ENCODE results near the gene KIAA1614.

The KIAA1614 gene

DNA sequence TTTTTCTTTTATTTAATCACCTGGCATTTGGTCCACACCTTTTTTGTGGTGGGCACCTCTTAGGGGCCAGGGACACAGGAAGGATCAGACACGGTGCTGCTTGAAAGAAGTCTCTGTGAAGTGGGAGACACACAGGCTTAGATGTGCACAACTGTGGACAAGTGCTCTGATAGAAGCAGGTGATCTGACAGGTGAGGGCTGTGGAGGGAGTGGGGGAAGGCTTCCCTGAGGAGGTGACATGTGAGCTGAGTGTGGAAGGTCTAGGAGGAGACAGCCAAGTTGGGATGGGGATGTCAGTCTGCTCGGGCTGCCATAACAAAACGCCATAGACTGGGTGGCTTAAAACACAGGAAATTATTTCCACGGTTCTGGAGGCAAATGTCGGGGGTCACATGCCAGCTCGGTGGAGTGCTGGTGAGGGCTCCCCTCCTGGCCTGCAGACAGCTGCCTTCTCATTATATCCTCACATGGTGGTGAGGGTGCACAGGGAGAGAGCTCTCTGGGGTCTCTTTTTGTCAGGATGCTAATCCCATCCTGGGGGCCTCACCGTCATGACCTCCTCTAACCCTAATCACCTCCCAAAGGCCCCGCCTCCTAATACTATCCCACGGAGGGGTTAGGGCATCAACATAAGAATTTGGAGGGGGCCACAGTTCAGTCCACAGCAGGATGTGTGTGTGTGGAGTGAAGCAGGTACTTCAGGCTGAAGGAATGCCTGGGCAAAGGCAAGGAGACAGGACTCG, 5.2 kb upstream of the KIAA1614 start:
- Histone ChIP-seq H3K4me1 (ENCODE audit: control insufficient read depth in 5 of 5, insufficient read depth in 5 of 5, low read length in 5 of 5) (peaks cover 0 to 12% (median 11%) of the 10 kb centered on the region in 5 donors), H3K4me3 (ENCODE audit: low read depth in 1 of 5, low read length in 5 of 5) (no peak overlapping the region), H3K9ac (ENCODE audit: low read length in 5 of 5) (no peak overlapping the region)

DNA sequence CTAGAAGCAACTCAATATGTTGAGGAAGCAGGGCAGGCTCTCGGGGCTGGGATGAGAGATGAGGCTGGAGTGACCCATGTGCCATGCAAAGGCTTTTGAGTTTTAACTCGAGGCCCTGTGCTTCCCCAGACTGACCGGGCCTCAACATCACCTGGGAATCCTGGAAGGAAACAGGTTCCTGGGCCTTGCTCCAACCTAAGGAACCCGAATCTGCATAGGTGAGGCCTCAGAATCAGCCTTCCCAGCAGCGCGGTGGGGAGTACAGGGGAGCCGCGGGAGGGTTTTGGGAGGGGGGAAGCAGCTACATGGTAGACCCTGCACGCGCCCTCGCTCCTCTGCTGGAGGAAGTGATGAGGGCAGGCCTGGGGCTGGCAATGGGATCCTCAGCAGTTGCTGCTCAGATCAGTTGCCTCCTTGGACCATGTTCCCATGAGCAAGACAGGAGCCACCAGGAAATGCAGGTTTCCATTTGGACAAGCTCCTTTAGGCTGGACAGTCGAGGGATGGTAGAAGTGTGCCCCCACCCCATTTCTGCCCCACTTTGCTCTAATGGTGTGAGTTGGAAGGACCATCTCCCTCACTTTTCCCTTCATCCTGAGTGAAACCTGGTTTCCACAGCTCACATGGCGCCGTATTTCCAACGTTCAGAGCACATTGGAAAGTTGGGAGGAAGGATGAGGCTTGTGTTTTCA, 4.5 kb upstream of the KIAA1614 start:
- no peaks in the 10 kb centered on the region for H3K27me3 ChIP-seq (ENCODE audit: control insufficient read depth in 5 of 5, insufficient read depth in 4 of 5, low read length in 5 of 5)
- H3K36me3 ChIP-seq (ENCODE audit: control insufficient read depth in 5 of 5, insufficient read depth in 5 of 5, low read length in 5 of 5) = no peaks in the 10 kb centered on the region
- H3K9ac ChIP-seq (ENCODE audit: low read length in 5 of 5) = no peak overlapping the region
- H3K27ac ChIP-seq (ENCODE audit: low read depth, low read length) = no peak overlapping the region
- peaks cover 0 to 15% (median 12%) of the 10 kb centered on the region in 5 donors for H3K4me1 ChIP-seq (ENCODE audit: control insufficient read depth in 5 of 5, insufficient read depth in 5 of 5, low read length in 5 of 5)
- H3K9me3 ChIP-seq (ENCODE audit: control insufficient read depth in 5 of 5, low read length in 5 of 5) = no peaks in the 10 kb centered on the region
- no peak overlapping the region for H3K4me3 ChIP-seq (ENCODE audit: low read depth in 1 of 5, low read length in 5 of 5)

More for the DNA sequence above, 5.2 kb upstream of the KIAA1614 start:
- Histone ChIP-seq H3K9me3 (ENCODE audit: control insufficient read depth in 5 of 5, low read length in 5 of 5) (no peaks in the 10 kb centered on the region), H3K27me3 (ENCODE audit: control insufficient read depth in 5 of 5, insufficient read depth in 4 of 5, low read length in 5 of 5) (no peaks in the 10 kb centered on the region), H3K36me3 (ENCODE audit: control insufficient read depth in 5 of 5, insufficient read depth in 5 of 5, low read length in 5 of 5) (no peaks in the 10 kb centered on the region), H3K27ac (ENCODE audit: low read depth, low read length) (no peak overlapping the region)

DNA sequence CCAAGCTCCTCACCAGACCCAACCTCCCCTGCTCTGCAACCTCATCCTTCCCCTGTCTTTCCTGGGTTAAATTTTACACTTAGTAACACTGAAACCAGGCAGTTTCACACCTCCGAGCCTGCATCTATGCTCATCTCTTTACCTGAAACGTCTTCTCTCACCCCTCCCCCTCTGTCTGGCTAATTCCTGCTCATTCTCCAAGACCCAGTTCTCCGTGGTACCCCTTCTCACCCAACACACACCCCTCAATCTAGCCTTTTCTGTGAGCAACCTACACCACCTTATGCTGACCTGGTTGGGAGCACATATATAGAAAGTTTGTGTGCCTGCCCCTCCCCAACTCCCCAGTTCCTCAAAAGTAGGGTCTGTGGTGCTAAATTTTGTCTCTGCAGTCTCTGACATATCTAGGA, 3.7 kb upstream of the KIAA1614 start:
- no peak overlapping the region for H3K4me3 ChIP-seq (ENCODE audit: low read depth in 1 of 5, low read length in 5 of 5)
- H3K9ac ChIP-seq (ENCODE audit: low read length in 5 of 5) = no peak overlapping the region
- H3K27me3 ChIP-seq (ENCODE audit: control insufficient read depth in 5 of 5, insufficient read depth in 4 of 5, low read length in 5 of 5) = no peaks in the 10 kb centered on the region
- H3K9me3 ChIP-seq (ENCODE audit: control insufficient read depth in 5 of 5, low read length in 5 of 5) = no peaks in the 10 kb centered on the region
- no peak overlapping the region for H3K27ac ChIP-seq (ENCODE audit: low read depth, low read length)
- no peaks in the 10 kb centered on the region for H3K36me3 ChIP-seq (ENCODE audit: control insufficient read depth in 5 of 5, insufficient read depth in 5 of 5, low read length in 5 of 5)
- peaks cover 0 to 19% (median 16%) of the 10 kb centered on the region in 5 donors for H3K4me1 ChIP-seq (ENCODE audit: control insufficient read depth in 5 of 5, insufficient read depth in 5 of 5, low read length in 5 of 5)

DNA sequence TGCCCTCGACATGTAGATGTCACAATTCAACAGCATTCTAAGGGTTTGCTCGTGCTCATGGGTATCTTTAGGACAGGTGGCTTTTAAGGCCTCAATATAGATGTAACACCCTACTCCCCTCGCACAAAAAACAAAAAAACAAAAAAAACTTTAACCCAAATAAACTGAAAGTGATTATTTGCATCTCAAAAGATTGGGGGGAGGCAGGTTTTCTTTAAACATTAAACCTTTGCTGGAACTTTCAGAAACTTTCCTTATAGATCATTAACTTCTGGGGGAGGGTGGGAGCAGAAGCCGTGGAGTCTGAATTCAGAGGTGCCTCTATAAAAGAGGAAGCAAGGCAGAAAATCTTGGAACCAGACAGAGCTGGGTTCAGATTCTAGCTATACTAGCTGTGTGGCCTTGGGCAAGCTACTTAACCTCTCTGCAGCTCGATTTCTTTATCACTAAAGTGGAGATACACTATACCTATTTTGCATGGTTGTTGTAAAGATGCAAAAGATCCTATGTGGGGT, 3.2 kb upstream of the KIAA1614 start:
- Histone ChIP-seq H3K27me3 (ENCODE audit: control insufficient read depth in 5 of 5, insufficient read depth in 4 of 5, low read length in 5 of 5) (no peaks in the 10 kb centered on the region), H3K36me3 (ENCODE audit: control insufficient read depth in 5 of 5, insufficient read depth in 5 of 5, low read length in 5 of 5) (no peaks in the 10 kb centered on the region), H3K9me3 (ENCODE audit: control insufficient read depth in 5 of 5, low read length in 5 of 5) (no peaks in the 10 kb centered on the region), H3K4me1 (ENCODE audit: control insufficient read depth in 5 of 5, insufficient read depth in 5 of 5, low read length in 5 of 5) (peaks cover 0 to 21% (median 16%) of the 10 kb centered on the region in 5 donors), H3K4me3 (ENCODE audit: low read depth in 1 of 5, low read length in 5 of 5) (no peak overlapping the region), H3K9ac (ENCODE audit: low read length in 5 of 5) (no peak overlapping the region), H3K27ac (ENCODE audit: low read depth, low read length) (no peak overlapping the region)

DNA sequence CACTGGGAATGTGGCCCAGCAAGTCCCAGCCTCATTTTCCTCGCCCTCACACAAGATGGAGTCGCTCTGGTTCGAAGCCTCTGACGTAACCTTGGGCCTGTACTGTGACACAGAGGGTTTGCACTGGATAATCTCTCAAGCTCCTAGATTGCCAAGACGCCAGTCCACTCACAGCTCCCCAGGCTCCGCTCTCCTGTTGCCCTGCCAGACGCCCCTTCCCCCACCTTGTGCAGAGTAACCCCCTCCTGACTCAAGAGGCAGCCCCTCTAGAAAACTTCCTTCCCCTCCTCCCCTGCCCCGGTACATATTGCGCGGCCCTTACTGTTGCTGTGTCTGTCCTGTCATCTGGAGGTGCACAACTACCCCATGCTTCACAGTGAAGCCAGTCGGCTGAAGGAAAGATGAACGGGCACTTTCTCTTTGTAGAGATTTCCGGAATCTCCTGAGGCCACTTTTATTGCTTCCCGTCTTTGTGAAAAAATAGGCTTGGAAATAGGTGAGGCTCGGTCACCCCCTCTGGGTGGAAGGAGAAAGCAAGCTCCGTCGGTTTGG, 981 bp upstream of the KIAA1614 start:
- Histone ChIP-seq H3K36me3 (ENCODE audit: control insufficient read depth in 5 of 5, insufficient read depth in 5 of 5, low read length in 5 of 5) (peaks cover 0 to 7% (median 6%) of the 10 kb centered on the region in 5 donors), H3K4me3 (ENCODE audit: low read depth in 1 of 5, low read length in 5 of 5) (peak overlapping the region; percentile 73 to 85 (median 76)), H3K9ac (ENCODE audit: low read length in 5 of 5) (peak overlapping the region in 4 of 5 donors; percentile 61 to 77 (median 70)), H3K27me3 (ENCODE audit: control insufficient read depth in 5 of 5, insufficient read depth in 4 of 5, low read length in 5 of 5) (no peaks in the 10 kb centered on the region), H3K4me1 (ENCODE audit: control insufficient read depth in 5 of 5, insufficient read depth in 5 of 5, low read length in 5 of 5) (peaks cover 0 to 21% (median 16%) of the 10 kb centered on the region in 5 donors), H3K9me3 (ENCODE audit: control insufficient read depth in 5 of 5, low read length in 5 of 5) (no peaks in the 10 kb centered on the region), H3K27ac (ENCODE audit: low read depth, low read length) (peak overlapping the region; percentile 57)

DNA sequence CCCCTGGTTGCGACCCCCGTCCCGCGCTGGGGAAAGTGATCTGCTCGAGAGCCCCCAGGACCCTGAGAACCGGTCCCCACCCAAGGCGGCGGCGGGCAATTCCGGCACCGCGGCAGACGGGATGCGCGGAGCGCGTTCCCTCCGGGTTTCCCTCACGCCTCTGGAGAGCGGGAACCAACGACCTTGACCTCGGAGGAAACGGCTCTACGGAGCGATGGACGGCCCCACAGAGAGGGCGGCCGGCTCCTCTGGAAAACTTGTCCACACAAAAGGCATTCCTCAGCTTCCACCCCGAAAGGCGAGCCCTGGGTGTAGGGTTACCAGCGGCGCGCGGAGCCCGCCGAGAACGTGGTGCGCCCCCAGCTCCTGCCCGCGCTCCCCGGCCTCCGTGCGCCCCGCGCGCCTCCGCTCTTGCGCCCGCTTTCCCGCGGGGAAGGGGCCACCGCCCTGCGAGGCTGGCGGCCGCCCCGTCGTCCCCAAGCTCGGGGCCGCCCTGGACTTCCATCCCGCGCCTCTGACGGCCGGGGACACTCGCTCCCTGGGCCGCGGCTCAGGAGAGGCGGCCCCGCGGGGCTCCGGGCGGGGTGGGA, 391 bp upstream of the KIAA1614 start:
- Histone ChIP-seq H3K9me3 (ENCODE audit: control insufficient read depth in 5 of 5, low read length in 5 of 5) (no peaks in the 10 kb centered on the region), H3K27me3 (ENCODE audit: control insufficient read depth in 5 of 5, insufficient read depth in 4 of 5, low read length in 5 of 5) (no peaks in the 10 kb centered on the region), H3K4me1 (ENCODE audit: control insufficient read depth in 5 of 5, insufficient read depth in 5 of 5, low read length in 5 of 5) (peaks cover 0 to 21% (median 16%) of the 10 kb centered on the region in 5 donors), H3K4me3 (ENCODE audit: low read depth in 1 of 5, low read length in 5 of 5) (peak overlapping the region; percentile 73 to 85 (median 76)), H3K9ac (ENCODE audit: low read length in 5 of 5) (peak overlapping the region in 4 of 5 donors; percentile 61 to 77 (median 70)), H3K27ac (ENCODE audit: low read depth, low read length) (peak overlapping the region; percentile 57), H3K36me3 (ENCODE audit: control insufficient read depth in 5 of 5, insufficient read depth in 5 of 5, low read length in 5 of 5) (peaks cover 0 to 13% (median 10%) of the 10 kb centered on the region in 5 donors)

DNA sequence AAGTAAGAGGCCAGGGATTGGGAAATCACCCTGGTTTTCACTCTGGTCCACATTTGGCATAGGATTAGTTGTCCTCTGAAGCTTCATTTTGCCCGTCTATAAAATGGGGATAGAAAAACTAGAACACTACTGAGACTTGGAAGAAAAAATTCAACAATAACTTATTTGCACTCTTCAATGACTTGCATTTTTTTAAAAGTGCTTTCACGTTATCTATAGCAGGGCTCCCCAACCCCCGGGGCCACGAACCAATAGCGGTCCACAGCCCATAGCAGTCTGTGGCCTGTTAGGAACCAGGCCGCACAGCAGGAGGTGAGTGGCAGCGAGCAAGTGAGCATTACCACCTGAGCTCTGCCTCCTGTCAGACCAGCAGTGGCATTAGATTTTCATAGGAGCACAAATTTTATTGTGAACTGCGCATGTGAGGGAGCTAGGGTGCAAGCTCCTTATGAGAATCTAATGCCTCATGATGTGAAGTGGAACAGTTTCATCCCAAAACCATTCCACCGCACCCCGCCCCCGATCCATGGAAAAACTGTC, 2.8 kb downstream of the KIAA1614 start:
- Histone ChIP-seq H3K36me3 (ENCODE audit: control insufficient read depth in 5 of 5, insufficient read depth in 5 of 5, low read length in 5 of 5) (peaks cover 0 to 31% (median 21%) of the 10 kb centered on the region in 5 donors), H3K4me3 (ENCODE audit: low read depth in 1 of 5, low read length in 5 of 5) (no peak overlapping the region), H3K4me1 (ENCODE audit: control insufficient read depth in 5 of 5, insufficient read depth in 5 of 5, low read length in 5 of 5) (peaks cover 0 to 26% (median 19%) of the 10 kb centered on the region in 5 donors), H3K27me3 (ENCODE audit: control insufficient read depth in 5 of 5, insufficient read depth in 4 of 5, low read length in 5 of 5) (no peaks in the 10 kb centered on the region), H3K9ac (ENCODE audit: low read length in 5 of 5) (no peak overlapping the region), H3K9me3 (ENCODE audit: control insufficient read depth in 5 of 5, low read length in 5 of 5) (no peaks in the 10 kb centered on the region), H3K27ac (ENCODE audit: low read depth, low read length) (no peak overlapping the region)

DNA sequence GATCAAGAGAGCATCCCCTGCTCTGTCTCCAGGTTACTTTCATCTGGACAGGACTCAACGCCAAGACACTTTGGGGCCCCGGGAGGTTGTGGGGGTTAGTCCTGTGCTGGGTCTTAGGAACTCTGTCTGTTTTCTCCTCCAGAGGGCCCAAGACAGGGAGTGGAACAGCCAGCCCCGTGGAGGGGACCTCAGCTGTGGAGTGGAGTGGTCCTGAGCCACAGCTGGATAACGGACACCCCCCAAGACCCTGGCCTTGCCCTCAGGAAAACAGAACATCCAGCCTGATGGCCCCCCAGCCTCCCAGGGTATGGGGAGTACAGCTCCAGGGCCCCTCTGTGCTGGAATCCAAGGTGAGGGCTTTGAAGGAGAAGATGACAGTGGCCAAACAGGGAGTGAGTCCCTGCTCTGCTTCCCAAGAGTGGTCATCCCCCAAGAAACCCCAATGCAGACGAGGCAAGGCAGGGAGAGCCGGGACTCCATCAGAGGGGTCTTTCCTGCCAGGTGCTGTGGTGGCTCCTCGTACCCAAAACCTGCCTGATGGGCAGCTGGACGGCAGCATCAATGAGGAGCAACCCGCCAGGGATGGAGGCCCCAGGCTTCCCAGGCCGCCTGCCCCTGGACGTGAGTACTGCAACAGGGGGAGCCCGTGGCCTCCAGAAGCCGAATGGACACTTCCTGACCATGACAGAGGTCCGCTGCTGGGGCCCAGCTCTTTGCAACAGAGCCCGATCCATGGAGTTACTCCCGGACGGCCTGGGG, 3.5 kb downstream of the KIAA1614 start:
- H3K4me3 ChIP-seq (ENCODE audit: low read depth in 1 of 5, low read length in 5 of 5) = no peak overlapping the region
- H3K36me3 ChIP-seq (ENCODE audit: control insufficient read depth in 5 of 5, insufficient read depth in 5 of 5, low read length in 5 of 5) = peaks cover 0 to 31% (median 21%) of the 10 kb centered on the region in 5 donors
- no peak overlapping the region for H3K9ac ChIP-seq (ENCODE audit: low read length in 5 of 5)
- H3K27me3 ChIP-seq (ENCODE audit: control insufficient read depth in 5 of 5, insufficient read depth in 4 of 5, low read length in 5 of 5) = no peaks in the 10 kb centered on the region
- no peaks in the 10 kb centered on the region for H3K9me3 ChIP-seq (ENCODE audit: control insufficient read depth in 5 of 5, low read length in 5 of 5)
- H3K27ac ChIP-seq (ENCODE audit: low read depth, low read length) = no peak overlapping the region
- peaks cover 0 to 26% (median 19%) of the 10 kb centered on the region in 5 donors for H3K4me1 ChIP-seq (ENCODE audit: control insufficient read depth in 5 of 5, insufficient read depth in 5 of 5, low read length in 5 of 5)

DNA sequence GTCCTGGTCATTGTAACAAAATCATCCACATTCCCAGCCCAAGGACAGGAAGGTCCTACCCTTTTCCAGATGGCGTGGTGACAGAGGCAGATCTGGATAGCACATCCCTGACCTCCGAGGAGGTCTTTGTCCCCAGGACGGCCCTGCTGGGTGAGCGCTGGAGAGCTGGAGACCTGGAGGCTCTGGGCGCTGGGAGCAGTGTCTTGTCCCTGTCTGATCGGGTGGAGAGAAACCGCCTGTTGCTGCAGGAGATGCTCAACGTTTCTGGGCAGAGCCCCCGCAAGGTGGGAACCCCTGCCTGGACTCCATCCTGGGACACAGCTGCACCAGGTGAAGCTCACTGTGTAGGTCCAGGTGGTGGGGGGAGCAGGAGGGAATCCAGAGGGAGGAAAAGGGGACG, 4.1 kb downstream of the KIAA1614 start:
- Histone ChIP-seq H3K27ac (ENCODE audit: low read depth, low read length) (no peak overlapping the region), H3K4me1 (ENCODE audit: control insufficient read depth in 5 of 5, insufficient read depth in 5 of 5, low read length in 5 of 5) (peaks cover 0 to 21% (median 14%) of the 10 kb centered on the region in 5 donors), H3K9me3 (ENCODE audit: control insufficient read depth in 5 of 5, low read length in 5 of 5) (no peaks in the 10 kb centered on the region), H3K9ac (ENCODE audit: low read length in 5 of 5) (no peak overlapping the region), H3K36me3 (ENCODE audit: control insufficient read depth in 5 of 5, insufficient read depth in 5 of 5, low read length in 5 of 5) (peaks cover 0 to 31% (median 21%) of the 10 kb centered on the region in 5 donors), H3K4me3 (ENCODE audit: low read depth in 1 of 5, low read length in 5 of 5) (no peak overlapping the region), H3K27me3 (ENCODE audit: control insufficient read depth in 5 of 5, insufficient read depth in 4 of 5, low read length in 5 of 5) (no peaks in the 10 kb centered on the region)
